Activated CD8-positive, alpha-beta memory T cell treated with anti-CD3 and anti-CD28 coated beads, Interleukin-2, amount 50 U/mL, for 24 hours (primary cell): ENCODE results near the gene FREM1.
"Not testable (repeated sequence)": the region's sequence is repeated elsewhere in the genome, so short reads cannot be mapped to it uniquely, and the experiment has no call there.

ENCODE experiments used
- DNase-seq: peaks from one replicate; pipeline ENCODE4 v3.0.0-alpha.2; 2020; ENCODE audit errors: extremely low read depth

FREM1 gene

GRCh38 chr9:14909961-14910805 lies at the start of gene FREM1:
Gene FREM1 (minus strand): TSS chr9:14910428. CDS start chr9:14868977, 41,451 bp downstream.
- DNase-seq, result no peak

DNA sequence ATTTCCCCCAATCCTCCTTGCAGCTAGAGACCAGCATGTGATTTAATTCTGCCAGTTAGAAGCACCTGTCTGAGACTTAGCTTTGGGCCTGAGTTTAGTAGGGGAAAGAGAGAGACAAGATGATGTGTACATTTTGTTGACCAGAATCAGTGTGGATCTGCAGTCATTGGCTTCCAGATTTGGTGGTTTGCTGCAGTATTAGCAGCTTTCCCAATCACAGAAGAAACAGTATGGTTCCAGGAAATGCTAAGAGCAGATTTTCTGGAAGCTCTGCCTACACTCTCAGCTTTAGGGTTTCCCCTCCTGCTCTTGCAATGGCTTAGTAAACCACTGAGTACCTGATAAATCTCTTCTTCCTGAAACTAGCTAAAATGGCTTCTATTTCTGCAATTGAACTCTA lies 48.8 kb upstream of the FREM1 start:
- DNase-seq, result no peak

DNA sequence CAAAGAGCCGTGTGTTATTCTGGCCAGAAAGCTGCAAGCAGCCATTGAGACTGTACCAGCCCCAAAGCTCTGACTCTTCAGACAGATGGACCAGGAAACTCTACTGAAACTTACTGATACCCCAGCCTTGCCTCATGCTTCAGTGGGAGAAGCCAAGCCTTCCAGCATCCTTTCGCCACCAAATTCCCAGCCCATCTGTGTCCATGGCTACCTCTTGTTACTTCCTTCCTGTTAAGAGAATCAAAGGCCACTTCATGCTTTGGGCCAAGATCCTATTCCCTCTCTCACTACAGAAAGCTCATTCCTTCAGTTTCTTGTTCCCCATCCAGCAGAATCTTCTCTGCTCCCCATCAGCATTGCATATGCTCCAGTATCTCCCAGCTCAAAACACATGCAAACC lies 46.9 kb upstream of the FREM1 start:
- no peak for DNase-seq

GRCh38 chr9:14956208-14956607 lies 46.0 kb upstream of the FREM1 start:
- DNase-seq, result no peak

DNA sequence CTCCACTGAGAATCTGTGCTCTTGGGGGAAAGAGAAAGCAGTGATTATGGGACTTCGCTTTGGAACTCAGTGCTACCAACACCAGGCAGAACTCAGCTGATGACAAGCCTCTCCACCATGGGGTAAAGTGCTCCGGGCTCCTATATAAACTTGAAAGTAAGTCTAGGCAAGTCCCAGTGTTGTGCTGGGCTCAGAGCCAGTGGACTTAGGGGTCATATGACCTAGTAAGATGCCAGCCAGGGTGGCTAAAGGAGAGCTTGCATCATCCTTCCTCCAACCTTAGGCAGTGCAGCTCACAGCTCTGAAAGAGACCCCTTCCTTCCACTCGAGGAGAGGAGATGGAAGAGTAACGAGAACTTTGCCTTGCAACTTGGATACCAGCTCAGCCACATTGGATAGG lies 35.1 kb upstream of the FREM1 start:
- no peak for DNase-seq

DNA sequence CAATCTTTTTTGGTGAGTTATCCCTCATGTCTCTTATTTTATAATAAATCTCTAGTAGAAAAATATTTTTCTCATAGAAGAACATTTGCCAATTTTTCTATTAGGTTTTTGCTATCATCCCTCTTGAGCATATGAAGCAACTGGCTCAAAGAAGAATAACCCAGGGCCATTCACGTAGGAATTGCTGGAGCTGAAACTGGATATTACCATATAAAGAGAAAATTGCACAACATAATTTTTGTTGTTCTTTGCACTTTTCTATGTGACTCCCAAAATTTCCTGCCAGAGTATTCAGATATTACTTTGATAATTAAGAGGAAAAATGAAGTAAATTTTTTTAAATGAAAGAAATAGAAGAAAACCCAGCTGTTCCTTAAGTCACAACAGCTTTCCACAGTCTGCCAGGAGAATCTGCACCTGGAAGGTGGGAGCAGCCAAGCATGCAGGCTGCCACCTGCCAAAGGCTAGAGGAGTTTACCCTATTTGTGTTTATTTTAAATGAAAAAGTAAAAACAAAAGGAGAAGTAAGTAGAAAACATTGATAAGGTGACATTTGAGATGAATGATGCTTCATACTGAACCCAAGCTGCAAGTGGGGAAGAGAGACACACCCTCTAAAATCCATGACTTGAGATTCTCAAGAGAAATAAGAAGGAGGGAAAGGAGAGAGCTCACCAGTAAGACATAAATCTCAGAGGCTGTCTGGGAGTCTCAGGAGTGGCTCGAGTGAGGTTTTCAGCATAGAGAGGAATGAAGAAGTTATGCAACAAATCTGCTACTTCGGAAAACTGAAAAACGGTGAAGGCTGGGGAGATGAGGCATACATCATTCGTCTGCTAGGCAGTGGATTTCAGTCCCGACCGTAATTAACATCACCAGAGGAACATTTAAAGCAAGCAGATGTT lies 31.5 kb upstream of the FREM1 start:
- DNase-seq, result no peak

DNA sequence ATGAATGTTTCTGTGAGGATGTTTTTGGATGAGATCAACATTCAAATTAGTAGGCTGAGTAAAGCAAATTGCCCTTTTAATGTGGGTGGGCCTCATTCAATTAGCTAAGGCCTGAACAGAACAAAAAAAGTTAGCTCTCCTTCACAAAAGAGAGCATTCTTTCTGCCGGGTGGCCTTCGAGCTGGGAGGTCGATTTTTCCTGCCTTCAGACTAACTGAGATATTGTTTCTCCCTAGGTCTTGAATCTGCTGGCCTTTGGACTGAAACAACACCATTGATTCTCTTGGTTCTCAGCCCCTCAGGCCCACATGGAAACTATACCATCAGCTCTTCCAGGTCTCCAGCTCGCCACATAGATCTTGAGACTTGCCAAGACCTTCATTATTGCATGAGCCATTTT lies 29.1 kb upstream of the FREM1 start:
- no peak for DNase-seq

- DNase-seq, result no peak
Measured at GRCh38 chr9:14937216-14937615, 27.0 kb upstream of the FREM1 start.

- DNase-seq, result no peak
Measured at GRCh38 chr9:14936491-14936890, 26.3 kb upstream of the FREM1 start.

DNA sequence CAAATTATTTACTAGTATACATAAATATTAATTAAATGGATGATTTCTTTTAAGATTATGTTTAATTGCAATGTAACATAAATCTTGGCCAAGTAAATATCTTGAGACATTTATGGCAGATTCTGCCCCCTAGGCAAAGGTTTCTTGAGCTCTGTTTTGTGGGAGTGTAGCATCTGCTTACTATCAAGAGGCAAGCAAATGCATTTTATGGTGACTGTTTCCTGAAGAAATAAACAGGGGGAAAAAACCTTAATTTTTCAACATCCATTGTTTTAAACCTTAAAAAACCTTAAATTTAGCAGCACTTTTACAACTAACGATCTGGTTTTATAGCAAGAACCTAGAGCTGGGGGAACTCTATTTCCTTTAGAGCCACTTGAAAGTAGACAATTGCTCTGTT lies 25.7 kb upstream of the FREM1 start:
- DNase-seq, result no peak

- DNase-seq, result no peak
Measured at GRCh38 chr9:14935106-14935751, 25.0 kb upstream of the FREM1 start.

DNA sequence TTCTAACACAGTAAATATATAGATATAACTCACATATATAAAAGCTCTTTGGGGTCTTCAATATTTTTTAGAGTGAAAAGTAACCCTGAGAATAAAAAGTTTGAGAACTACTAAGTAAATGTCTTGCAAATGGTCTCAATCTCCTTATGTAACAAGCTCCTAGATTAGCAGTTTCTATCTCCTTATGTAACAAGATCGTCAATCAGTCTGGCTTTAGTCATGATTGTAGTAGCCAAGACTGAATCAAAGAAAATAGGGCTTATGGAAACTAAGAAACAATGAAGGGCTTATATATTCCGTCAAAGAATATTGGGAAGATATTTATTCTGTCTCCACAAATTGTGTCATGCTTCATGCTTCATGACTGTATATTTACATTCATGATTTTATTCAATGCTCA lies 22.4 kb upstream of the FREM1 start:
- DNase-seq, result no peak

DNA sequence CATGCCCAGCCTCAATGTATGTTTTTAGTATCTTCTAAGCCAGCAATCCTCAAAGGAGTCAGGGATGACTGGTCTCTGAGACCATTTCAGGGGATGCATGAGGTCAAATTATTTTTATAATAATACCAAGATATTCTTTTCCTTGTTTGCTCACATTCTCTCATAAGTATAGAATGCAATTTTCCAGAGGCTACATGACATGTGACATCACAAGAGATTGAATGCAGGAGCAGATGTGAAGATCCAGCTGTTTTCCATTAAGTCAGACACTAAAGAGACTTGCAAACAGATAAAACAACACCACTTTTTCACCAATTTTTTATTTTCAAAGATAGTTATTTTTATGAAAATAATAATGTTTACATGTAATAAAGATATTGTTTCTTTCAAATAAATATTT lies 22.0 kb upstream of the FREM1 start:
- DNase-seq, result no peak

- no peak for DNase-seq
Measured at GRCh38 chr9:14926941-14927624, 16.9 kb upstream of the FREM1 start.

DNA sequence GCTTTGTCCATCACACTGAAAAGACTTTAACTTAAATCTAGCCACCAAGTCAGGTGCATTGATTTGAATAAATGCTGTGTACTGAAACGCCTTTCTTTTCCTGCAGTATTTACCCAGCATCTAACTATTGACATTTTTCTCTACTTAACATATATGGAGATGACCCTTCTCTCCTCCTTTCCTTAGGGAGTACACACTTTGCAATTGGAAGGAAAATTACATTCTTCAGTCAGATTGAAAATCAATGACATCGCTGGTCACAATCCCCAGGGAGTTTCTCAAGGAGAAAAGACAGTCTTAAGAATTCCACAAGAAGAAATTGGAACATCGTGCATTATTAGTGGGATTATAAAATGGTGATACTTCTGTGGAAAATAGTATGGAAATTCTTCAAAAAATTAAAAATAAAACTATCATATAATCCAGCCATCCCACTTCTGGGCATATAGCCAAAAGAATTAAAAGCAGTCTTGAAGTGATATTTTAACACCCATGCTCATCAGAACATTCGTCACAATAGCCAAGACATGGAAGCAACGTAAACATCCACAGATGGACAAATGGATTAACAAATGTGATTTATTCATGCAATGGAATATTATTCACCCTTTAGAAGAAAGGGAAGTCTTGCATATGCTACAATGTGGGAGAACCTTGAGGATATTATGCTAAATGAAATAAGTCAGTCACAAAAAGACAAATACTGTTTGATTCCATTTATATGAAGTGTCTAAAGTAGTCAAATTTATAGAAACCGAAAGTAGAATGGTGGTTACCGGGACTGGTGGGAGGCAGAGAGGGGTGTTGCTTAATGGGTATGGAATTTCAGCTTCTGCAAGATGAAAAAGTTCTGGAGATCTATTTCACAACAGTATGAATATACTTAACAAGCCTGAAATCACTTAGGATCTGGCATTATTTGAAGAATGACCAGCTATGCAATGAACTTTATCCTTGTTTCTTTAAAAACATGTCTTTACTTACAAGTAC lies 14.3 kb upstream of the FREM1 start:
- DNase-seq, result no peak

- DNase-seq, result no peak
Measured at GRCh38 chr9:14923701-14924100, 13.5 kb upstream of the FREM1 start.

GRCh38 chr9:14920805-14921204 lies 10.6 kb upstream of the FREM1 start:
- not testable (repeated sequence) for DNase-seq

GRCh38 chr9:14913366-14913765 lies 3.1 kb upstream of the FREM1 start:
- DNase-seq, result no peak

GRCh38 chr9:14912859-14913258 lies 2.6 kb upstream of the FREM1 start:
- DNase-seq, result no peak

DNA sequence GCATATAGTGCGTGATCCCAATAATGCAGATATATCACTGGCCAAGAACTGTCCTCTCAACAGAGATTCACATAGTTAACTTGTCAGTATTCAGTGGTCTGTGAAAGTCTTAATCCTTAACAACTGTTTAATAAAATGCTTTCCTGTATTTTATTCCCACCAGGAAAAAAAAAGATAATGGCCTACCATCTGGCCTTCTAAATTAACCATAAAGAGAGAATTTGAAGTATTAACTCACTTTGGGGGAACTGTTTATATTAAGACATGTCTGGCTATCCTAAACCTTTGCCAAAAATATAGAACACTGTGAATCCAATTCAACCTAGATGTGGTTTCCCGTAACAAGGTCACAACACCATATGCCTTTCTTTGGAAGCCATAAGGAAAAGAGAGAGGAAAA lies 818 bp upstream of the FREM1 start:
- no peak for DNase-seq

- no peak for DNase-seq
Measured at GRCh38 chr9:14909601-14909960, 647 bp downstream of the FREM1 start.
